Measurements from ENCODE around the gene C21orf58. TPM values are rescaled to one million over a fixed set of nuclear protein-coding genes. Genes with fewer than 3 reads are reported as not detected.

C21orf58 gene
- total and polyA plus RNA-seq, 7 donors: 0.92 to 7.4 (median 1.8) TPM

- 92 to 98% methylated on average over 11 of the region's 11 CpGs for WGBS, 2 donors
- Histone ChIP-seq H3K4me1 (no peaks in the 10 kb centered on the region), H3K4me3 (no peak overlapping the region), H3K27me3 (peaks cover 0 to 2% (median 0%) of the 10 kb centered on the region in 3 donors), H3K27ac (no peak overlapping the region), H3K9me3 (no peaks in the 10 kb centered on the region), H3K36me3 (no peaks in the 10 kb centered on the region)
- no peak for TF ChIP-seq POLR2AphosphoS5 (IDR thresholded peaks at IDR 0.05)
- no peak for TF ChIP-seq EP300 (IDR thresholded peaks at IDR 0.05)
- no peak for TF ChIP-seq POLR2A (IDR thresholded peaks at IDR 0.05)
- TF ChIP-seq CTCF (IDR thresholded peaks at IDR 0.05): no peak
- intact Hi-C loops (cut with DNase I): no loop called here
- DNase-seq: no peak
These were observed 18.7 kb downstream of the C21orf58 start for GRCh38 chr21:46304955-46305354.

GRCh38 chr21:46304437-46304836, 19.2 kb downstream of the C21orf58 start:
- DNase-seq: no peak
- H3K4me1 ChIP-seq: no peaks in the 10 kb centered on the region
- H3K4me3 ChIP-seq: no peak overlapping the region
- H3K27ac ChIP-seq: no peak overlapping the region
- H3K9me3 ChIP-seq: no peaks in the 10 kb centered on the region
- H3K27me3 ChIP-seq: peaks cover 0 to 7% (median 5%) of the 10 kb centered on the region in 3 donors
- TF ChIP-seq POLR2A (IDR thresholded peaks at IDR 0.05) (no peak), POLR2AphosphoS5 (IDR thresholded peaks at IDR 0.05) (no peak), CTCF (IDR thresholded peaks at IDR 0.05) (no peak), EP300 (IDR thresholded peaks at IDR 0.05) (no peak)
- H3K36me3 ChIP-seq: no peaks in the 10 kb centered on the region
- WGBS, 2 donors: 87 to 89% methylated on average over 5 of the region's 5 CpGs
- intact Hi-C loops (cut with DNase I): no loop called here

DNA sequence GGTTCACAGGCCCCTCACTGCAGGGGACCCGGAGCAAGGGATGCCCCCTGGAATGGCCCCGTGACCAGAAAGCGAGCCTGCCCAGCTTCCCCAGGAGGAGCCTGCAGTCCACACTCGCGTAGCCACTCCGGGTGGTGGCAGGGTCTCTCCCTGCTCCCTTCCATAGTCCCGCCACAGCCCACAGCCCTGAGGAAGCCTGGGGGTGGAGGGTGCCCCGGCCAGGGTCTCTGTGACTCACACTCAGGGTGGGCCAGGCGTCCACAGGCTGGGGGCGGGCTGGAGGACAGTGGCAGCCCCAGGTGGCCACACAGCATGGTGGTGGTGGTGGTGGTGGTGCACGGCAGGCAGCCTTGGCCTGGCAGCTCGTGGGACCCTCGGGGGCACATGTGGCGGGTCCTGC, 21.9 kb downstream of the C21orf58 start:
- WGBS, 2 donors: 96 to 97% methylated on average over 14 of the region's 14 CpGs
- DNase-seq: no peak
- Histone ChIP-seq H3K27ac (no peak overlapping the region), H3K27me3 (peaks cover 0 to 34% (median 17%) of the 10 kb centered on the region in 3 donors), H3K4me3 (no peak overlapping the region), H3K36me3 (no peaks in the 10 kb centered on the region), H3K4me1 (peaks cover 0 to 14% (median 12%) of the 10 kb centered on the region in 4 donors), H3K9me3 (no peaks in the 10 kb centered on the region)
- TF ChIP-seq EP300 (IDR thresholded peaks at IDR 0.05) (no peak), POLR2A (IDR thresholded peaks at IDR 0.05) (no peak), POLR2AphosphoS5 (IDR thresholded peaks at IDR 0.05) (no peak), CTCF (IDR thresholded peaks at IDR 0.05) (no peak)
- intact Hi-C loops (cut with DNase I): no loop called here

DNA sequence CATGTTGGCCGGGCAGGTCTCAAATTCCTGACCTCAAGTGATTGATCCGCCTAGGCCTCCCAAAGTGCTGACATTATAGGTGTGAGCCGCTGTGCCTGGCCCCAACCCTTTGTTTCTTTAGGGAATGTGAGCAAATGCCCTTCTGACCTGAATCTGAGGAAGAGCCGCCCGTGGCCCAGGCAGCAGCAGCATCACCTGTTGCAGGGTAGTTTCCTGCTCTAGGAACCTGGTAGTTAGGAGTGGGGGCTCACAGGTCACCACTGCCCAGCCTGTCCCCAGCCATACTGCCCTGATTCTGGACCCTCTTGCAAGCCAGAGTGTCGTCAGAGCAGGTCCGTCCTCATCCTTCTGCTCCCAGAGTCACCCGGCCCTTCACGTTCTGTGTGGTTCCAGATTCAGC, 24.5 kb downstream of the C21orf58 start:
- peaks cover 0 to 23% (median 18%) of the 10 kb centered on the region in 4 donors for H3K4me1 ChIP-seq
- DNase-seq: no peak
- 85 to 92% methylated on average over 9 of the region's 9 CpGs for WGBS, 2 donors
- no peak overlapping the region for H3K27ac ChIP-seq
- intact Hi-C loops (cut with DNase I): no loop called here
- no peak overlapping the region for H3K4me3 ChIP-seq
- no peaks in the 10 kb centered on the region for H3K9me3 ChIP-seq
- H3K36me3 ChIP-seq: no peaks in the 10 kb centered on the region
- H3K27me3 ChIP-seq: peaks cover 0 to 45% (median 17%) of the 10 kb centered on the region in 3 donors
- TF ChIP-seq EP300 (IDR thresholded peaks at IDR 0.05) (no peak), POLR2A (IDR thresholded peaks at IDR 0.05) (no peak), CTCF (IDR thresholded peaks at IDR 0.05) (no peak), POLR2AphosphoS5 (IDR thresholded peaks at IDR 0.05) (no peak)

All from sigmoid colon (tissue), 7 donors.